PC-3 (cell line): ENCODE data around the gene C19orf25. TPM values are rescaled to one million over a fixed set of nuclear protein-coding genes. Genes with fewer than 3 reads are reported as not detected.
A peak's percentile ranks its signal among the peaks of the same experiment; 100 is the strongest.

Source experiments
- ATAC-seq: fragments of 200-7000 bp; cut with Tn5 transposase; 2 replicates; pipeline ENCODE4 v1.9.1; 2020; ENCODE audit warnings: mild to moderate bottlenecking, moderate library complexity
- BruUV-seq: library from RNA; stranded (reverse); fragments of 400-500 nt; replicated peaks from 2 replicates; lab custom pipeline; 2021; lab: Mats Ljungman, UMichigan
- CTCF ChIA-PET: fragments of 300-600 bp; sonication (Branson Sonifier 250); formaldehyde crosslinking; loops from one replicate; lab custom pipeline; 2022; ENCODE audit warnings: antibody characterized with exemption; lab: Charles Lee
- POLR2A ChIA-PET: fragments of 300-600 bp; sonication (Branson Sonifier 250); formaldehyde crosslinking; loops from one replicate; lab custom pipeline; 2022; ENCODE audit warnings: antibody characterized with exemption; ENCODE audit not compliant: unreplicated experiment; lab: Charles Lee
- DNase-seq: peaks from one replicate; pipeline ENCODE4 v3.0.0-alpha.2; 2015
- H2AFZ ChIP-seq: fragments of 300-600 bp; sonication (generic); 2 replicates; pipeline ENCODE4 v1.6.0; 2016; ENCODE audit warnings: antibody characterized with exemption, low read length
- H3F3A ChIP-seq: fragments of 300-600 bp; sonication (generic); one replicate; pipeline ENCODE4 v1.6.0; 2017; ENCODE audit warnings: antibody characterized with exemption, low read length, control low read depth, mild to moderate bottlenecking; ENCODE audit not compliant: unreplicated experiment
- H3K27ac ChIP-seq: fragments of 300-600 bp; sonication (generic); 2 replicates; pipeline ENCODE4 v1.5.1; 2016; ENCODE audit warnings: mild to moderate bottlenecking, low read length
- H3K27me3 ChIP-seq: fragments of 300-600 bp; sonication (generic); 2 replicates; pipeline ENCODE4 v1.6.1; 2016; ENCODE audit warnings: low read length, mixed read lengths
- H3K36me3 ChIP-seq: fragments of 300-600 bp; sonication (generic); 2 replicates; pipeline ENCODE4 v1.6.1; 2016; ENCODE audit warnings: low read depth, mixed run types, low read length, mixed read lengths
- H3K4me1 ChIP-seq: fragments of 300-600 bp; sonication (generic); 2 replicates; pipeline ENCODE4 v1.5.1; 2016; ENCODE audit warnings: low read length; ENCODE audit not compliant: insufficient read depth
- H3K4me2 ChIP-seq: fragments of 300-600 bp; sonication (generic); 2 replicates; pipeline ENCODE4 v1.6.0; 2016; ENCODE audit warnings: low read length
- H3K4me3 ChIP-seq: fragments of 300-600 bp; sonication (generic); 2 replicates; pipeline ENCODE4 v1.5.1; 2016; ENCODE audit warnings: mild to moderate bottlenecking, low read length, mixed read lengths
- H3K79me2 ChIP-seq: fragments of 300-600 bp; sonication (generic); 2 replicates; pipeline ENCODE4 v1.6.1; 2017; ENCODE audit warnings: low read length, mixed read lengths
- H3K9ac ChIP-seq: fragments of 300-600 bp; sonication (generic); 2 replicates; pipeline ENCODE4 v1.6.0; 2016; ENCODE audit warnings: mild to moderate bottlenecking, low read length
- H3K9me2 ChIP-seq: fragments of 300-600 bp; sonication (generic); replicated peaks from 2 replicates; pipeline ENCODE4 v1.6.1; 2016; ENCODE audit warnings: mixed run types, low read length, mixed read lengths
- H3K9me3 ChIP-seq: fragments of 300-600 bp; sonication (generic); 2 replicates; pipeline ENCODE4 v1.6.1; 2016; ENCODE audit warnings: low read length, mixed read lengths
- H4K20me1 ChIP-seq: fragments of 300-600 bp; sonication (generic); 2 replicates; pipeline ENCODE4 v1.6.1; 2016; ENCODE audit warnings: low read length, mixed read lengths
- EZH2 ChIP-seq: fragments of 300-600 bp; sonication (generic); IDR thresholded peaks from one replicate; pipeline ENCODE4 v1.6.1; 2017; ENCODE audit warnings: antibody characterized with exemption, mild to moderate bottlenecking, low read length; ENCODE audit not compliant: unreplicated experiment
- EZH2phosphoT487 ChIP-seq: fragments of 300-600 bp; sonication (generic); IDR thresholded peaks from 2 replicates; pipeline ENCODE4 v1.6.1; 2018; ENCODE audit warnings: mild to moderate bottlenecking, antibody characterized with exemption, low read length, borderline replicate concordance
- intact Hi-C: fragments of 100-400 bp; cut with micrococcal nuclease; formaldehyde crosslinking; loops from 2 replicates; pipeline ENCODE4 v1.9.0; 2023
- total RNA-seq: library from RNA; depleted of rRNA; stranded (reverse); fragments of >200 nt; gene quantifications from 2 replicates; pipeline ENCODE4 v1.2.3, GENCODE V29; 2014
- TF ChIP-seq, protein P1 (sequence below): fragments of 300-600 bp; sonication (generic); conservative IDR thresholded peaks from 2 replicates; pipeline ENCODE4 v1.5.1; 2017; ENCODE audit warnings: antibody characterized with exemption, low read depth, mild to moderate bottlenecking, low read length

The C19orf25 gene
- total RNA-seq, 1 experiment from 2014 or later: 45.0 TPM

GRCh38 chr19:1446713-1447481 lies 32.1 kb downstream of the C19orf25 start:
- H3K79me2 ChIP-seq: no peaks in the 10 kb centered on the region
- peaks cover 8% of the 10 kb centered on the region; the same call in 1 of the 2 replicates for H3K27me3 ChIP-seq
- intact Hi-C loops: no loop called here
- H3K9me2 ChIP-seq: no peaks in the 10 kb centered on the region
- no peak overlapping the region for H3K4me2 ChIP-seq
- H3K4me1 ChIP-seq: peaks cover 8% of the 10 kb centered on the region; the same call in 1 of the 2 replicates
- ChIA-PET POLR2A (no interaction called here), CTCF (no interaction called here)
- TF ChIP-seq, protein P1, sequence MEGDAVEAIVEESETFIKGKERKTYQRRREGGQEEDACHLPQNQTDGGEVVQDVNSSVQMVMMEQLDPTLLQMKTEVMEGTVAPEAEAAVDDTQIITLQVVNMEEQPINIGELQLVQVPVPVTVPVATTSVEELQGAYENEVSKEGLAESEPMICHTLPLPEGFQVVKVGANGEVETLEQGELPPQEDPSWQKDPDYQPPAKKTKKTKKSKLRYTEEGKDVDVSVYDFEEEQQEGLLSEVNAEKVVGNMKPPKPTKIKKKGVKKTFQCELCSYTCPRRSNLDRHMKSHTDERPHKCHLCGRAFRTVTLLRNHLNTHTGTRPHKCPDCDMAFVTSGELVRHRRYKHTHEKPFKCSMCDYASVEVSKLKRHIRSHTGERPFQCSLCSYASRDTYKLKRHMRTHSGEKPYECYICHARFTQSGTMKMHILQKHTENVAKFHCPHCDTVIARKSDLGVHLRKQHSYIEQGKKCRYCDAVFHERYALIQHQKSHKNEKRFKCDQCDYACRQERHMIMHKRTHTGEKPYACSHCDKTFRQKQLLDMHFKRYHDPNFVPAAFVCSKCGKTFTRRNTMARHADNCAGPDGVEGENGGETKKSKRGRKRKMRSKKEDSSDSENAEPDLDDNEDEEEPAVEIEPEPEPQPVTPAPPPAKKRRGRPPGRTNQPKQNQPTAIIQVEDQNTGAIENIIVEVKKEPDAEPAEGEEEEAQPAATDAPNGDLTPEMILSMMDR: no peak
- no peak for TF ChIP-seq EZH2phosphoT487
- no peak for TF ChIP-seq EZH2
- peaks cover 3% of the 10 kb centered on the region for H4K20me1 ChIP-seq
- DNase-seq: no peak
- no peak for ATAC-seq
- no peak overlapping the region for H3K27ac ChIP-seq
- H3K36me3 ChIP-seq: peaks cover 8% of the 10 kb centered on the region; the same call in 1 of the 2 replicates
- no peaks in the 10 kb centered on the region for H3K9me3 ChIP-seq
- H3K9ac ChIP-seq: no peak overlapping the region
- no peak overlapping the region for H3K4me3 ChIP-seq
- no TSS peak for BruUV-seq
- H3F3A ChIP-seq: peaks cover 1% of the 10 kb centered on the region
- H2AFZ ChIP-seq: no peak overlapping the region

DNA sequence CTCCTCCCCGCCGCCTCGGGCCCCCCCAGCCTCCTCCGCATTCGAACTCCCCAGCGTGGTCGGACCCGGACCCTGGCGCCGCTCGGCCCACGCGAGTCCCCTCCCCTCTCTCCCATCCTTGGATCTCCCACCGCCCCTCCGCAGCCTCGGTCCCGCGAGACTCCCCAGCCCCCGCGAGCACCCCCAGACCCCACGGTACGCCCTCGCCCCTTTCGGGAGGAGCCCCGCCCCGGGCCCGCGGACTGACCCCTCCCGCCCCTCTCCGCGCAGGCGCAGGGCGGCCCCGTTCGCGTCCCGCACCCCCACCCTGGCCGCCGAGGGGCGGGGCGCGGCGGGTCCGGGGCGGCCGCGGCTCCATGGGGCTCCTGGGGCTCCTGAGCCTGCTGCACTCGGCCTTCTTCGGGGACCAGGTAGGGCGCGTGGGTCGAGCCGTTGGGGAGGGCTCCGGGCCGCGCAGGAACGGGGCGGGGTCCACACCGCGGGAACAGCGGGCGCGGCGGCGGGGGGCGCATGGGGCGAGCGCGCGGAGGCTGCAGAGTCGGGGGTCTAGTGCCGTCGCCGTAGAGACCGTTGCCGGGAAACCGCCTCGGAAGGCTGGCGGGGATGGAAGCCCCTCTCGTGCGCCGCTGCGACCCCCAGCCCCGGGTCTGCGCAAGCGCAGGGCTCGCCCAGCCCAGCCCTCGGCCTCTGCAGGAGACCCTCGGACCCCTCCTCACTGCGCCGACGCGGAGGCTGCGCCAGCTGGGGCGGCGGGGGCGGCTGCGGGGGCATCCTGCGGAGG lies 32.9 kb downstream of the C19orf25 start:
- no TSS peak for BruUV-seq
- DNase-seq: peak; percentile 37
- intact Hi-C loops: no loop called here
- H3K36me3 ChIP-seq: peaks cover 14% of the 10 kb centered on the region
- TF ChIP-seq EZH2phosphoT487 (no peak), EZH2 (no peak)
- TF ChIP-seq, protein P1: no peak
- no peak overlapping the region for H2AFZ ChIP-seq
- no peak for ATAC-seq
- H3K9ac ChIP-seq: no peak overlapping the region
- no peaks in the 10 kb centered on the region for H3K9me2 ChIP-seq
- H3K27ac ChIP-seq: no peak overlapping the region
- H3K4me1 ChIP-seq: peaks cover 9% of the 10 kb centered on the region
- H3K4me3 ChIP-seq: peak overlapping the region; percentile 42; the same call in 1 of the 2 replicates
- H3K27me3 ChIP-seq: peaks cover 6% of the 10 kb centered on the region; the same call in 1 of the 2 replicates
- CTCF ChIA-PET: no interaction called here
- POLR2A ChIA-PET: no interaction called here
- no peaks in the 10 kb centered on the region for H3K9me3 ChIP-seq
- H3K4me2 ChIP-seq: peak overlapping the region; percentile 78
- H3K79me2 ChIP-seq: peaks cover 7% of the 10 kb centered on the region
- peaks cover 6% of the 10 kb centered on the region for H3F3A ChIP-seq
- peaks cover 11% of the 10 kb centered on the region for H4K20me1 ChIP-seq
